ENCODE measurements around the gene RFNG.

RFNG gene

DNA sequence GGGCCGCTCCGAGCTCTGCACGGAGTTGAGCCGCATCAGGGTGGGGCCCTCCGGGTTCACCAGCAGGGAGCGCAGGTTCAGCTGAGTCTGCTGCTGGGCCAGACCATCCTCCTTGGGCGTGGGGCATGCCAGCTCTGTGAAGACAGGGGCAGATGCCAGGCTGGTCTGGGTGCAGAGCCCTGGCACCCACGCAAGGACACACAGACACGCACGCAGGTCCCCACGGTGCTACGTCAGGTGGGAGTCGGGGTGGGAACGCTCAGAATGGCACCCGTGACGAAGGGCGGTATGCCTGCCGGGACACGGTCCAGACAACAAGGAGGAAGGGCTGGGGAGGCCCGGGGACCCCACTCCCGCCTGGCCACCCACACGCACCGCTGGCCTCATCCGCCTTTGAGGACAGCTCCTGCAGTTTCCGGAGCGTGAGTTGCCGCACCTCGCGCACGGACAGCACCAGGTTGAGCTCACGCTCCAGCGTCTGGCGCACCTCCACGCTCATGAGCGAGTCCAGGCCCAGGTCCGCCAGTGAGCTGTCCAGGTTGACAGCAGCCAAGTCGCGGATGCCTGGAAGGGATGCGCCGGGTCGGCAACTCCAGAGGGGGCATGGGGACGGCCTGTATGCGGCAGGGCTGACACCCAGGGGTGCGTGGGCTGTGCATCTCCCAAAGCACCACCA, 29.3 kb upstream of the RFNG start:
- no peak overlapping the region for H3K4me2 ChIP-seq (ENCODE audit: low read length)
- peaks cover 78% of the 10 kb centered on the region for H3K36me3 ChIP-seq (ENCODE audit: control insufficient read depth, low read length)
- no peaks in the 10 kb centered on the region for H3K79me2 ChIP-seq (ENCODE audit: control insufficient read depth, low read length)
- TF ChIP-seq CTCF (IDR thresholded peaks at IDR 0.05; ENCODE audit: low read depth, low read length, poor library complexity, severe bottlenecking) (no peak), EZH2phosphoT487 (IDR thresholded peaks at IDR 0.05; ENCODE audit: borderline replicate concordance, low read length) (no peak)
- H3F3A ChIP-seq (ENCODE audit: control insufficient read depth, insufficient read depth) = peaks cover 10% of the 10 kb centered on the region
- H3K9me3 ChIP-seq (ENCODE audit: control insufficient read depth, insufficient read depth, low read length) = no peaks in the 10 kb centered on the region
- no peaks in the 10 kb centered on the region for H3K9me2 ChIP-seq (replicated peaks; ENCODE audit: control insufficient read depth, low read length)
- H4K20me1 ChIP-seq (ENCODE audit: control insufficient read depth, insufficient read depth, low read depth, low read length) = peaks cover 3% of the 10 kb centered on the region; the same call in 1 of the 2 replicates
- no peak overlapping the region for H3K4me3 ChIP-seq (ENCODE audit: low read length)
- H3K27me3 ChIP-seq (ENCODE audit: control insufficient read depth, low read length) = no peaks in the 10 kb centered on the region
- H3K4me1 ChIP-seq (ENCODE audit: control insufficient read depth, low read length) = peaks cover 8% of the 10 kb centered on the region
- no peak overlapping the region for H3K27ac ChIP-seq (ENCODE audit: low read depth, low read length)

DNA sequence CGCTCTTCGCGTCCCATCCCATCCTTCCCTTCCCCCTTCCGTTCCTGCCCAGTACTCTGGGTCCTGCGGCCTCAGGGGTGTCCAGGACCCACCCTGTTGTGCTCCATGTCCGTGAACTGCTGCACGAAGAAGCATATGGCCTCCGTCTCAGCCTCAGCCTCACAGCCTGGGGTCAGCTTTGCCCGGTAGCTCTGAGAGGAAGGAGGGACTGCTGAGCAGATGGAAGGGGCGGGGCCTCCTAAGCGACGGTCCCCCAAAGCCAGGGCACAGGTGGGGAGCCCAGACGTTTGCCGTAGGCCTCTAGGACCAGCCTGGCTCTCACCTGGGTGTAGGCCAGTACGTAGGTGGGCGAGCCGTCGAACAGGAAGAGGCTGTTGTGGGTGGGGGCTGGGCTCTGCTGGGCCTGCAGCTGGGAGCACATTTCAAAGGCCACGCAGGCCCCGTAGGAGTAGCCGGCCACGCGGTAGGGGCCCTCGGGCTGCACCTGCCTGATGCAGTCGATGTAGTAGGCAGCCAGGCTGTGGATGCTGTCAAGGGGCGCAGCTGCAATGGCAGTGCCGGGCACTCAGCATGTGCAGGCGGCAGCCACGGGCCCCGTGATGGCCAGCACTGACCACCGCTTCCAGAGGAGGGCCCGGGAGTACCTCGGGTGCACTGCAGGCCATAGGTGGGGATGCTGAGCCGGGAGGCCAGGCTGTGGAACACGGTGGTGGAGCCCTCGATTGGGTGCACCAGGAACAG, 28.6 kb upstream of the RFNG start:
- peaks cover 15% of the 10 kb centered on the region for H3K4me1 ChIP-seq (ENCODE audit: control insufficient read depth, low read length)
- H3K9me2 ChIP-seq (replicated peaks; ENCODE audit: control insufficient read depth, low read length) = no peaks in the 10 kb centered on the region
- peaks cover 10% of the 10 kb centered on the region for H3F3A ChIP-seq (ENCODE audit: control insufficient read depth, insufficient read depth)
- H3K4me2 ChIP-seq (ENCODE audit: low read length) = no peak overlapping the region
- H3K9me3 ChIP-seq (ENCODE audit: control insufficient read depth, insufficient read depth, low read length) = no peaks in the 10 kb centered on the region
- H3K4me3 ChIP-seq (ENCODE audit: low read length) = no peak overlapping the region
- no peak for TF ChIP-seq CTCF (IDR thresholded peaks at IDR 0.05; ENCODE audit: low read depth, low read length, poor library complexity, severe bottlenecking)
- no peak for TF ChIP-seq EZH2phosphoT487 (IDR thresholded peaks at IDR 0.05; ENCODE audit: borderline replicate concordance, low read length)
- peaks cover 3% of the 10 kb centered on the region; the same call in 1 of the 2 replicates for H4K20me1 ChIP-seq (ENCODE audit: control insufficient read depth, insufficient read depth, low read depth, low read length)
- H3K79me2 ChIP-seq (ENCODE audit: control insufficient read depth, low read length) = no peaks in the 10 kb centered on the region
- peaks cover 71% of the 10 kb centered on the region for H3K36me3 ChIP-seq (ENCODE audit: control insufficient read depth, low read length)
- no peak overlapping the region for H3K27ac ChIP-seq (ENCODE audit: low read depth, low read length)
- no peaks in the 10 kb centered on the region for H3K27me3 ChIP-seq (ENCODE audit: control insufficient read depth, low read length)

GRCh38 chr17:82079001-82079677, 27.5 kb upstream of the RFNG start:
- H3K9me3 ChIP-seq (ENCODE audit: control insufficient read depth, insufficient read depth, low read length) = no peaks in the 10 kb centered on the region
- peaks cover 3% of the 10 kb centered on the region; the same call in 1 of the 2 replicates for H3K27me3 ChIP-seq (ENCODE audit: control insufficient read depth, low read length)
- peaks cover 17% of the 10 kb centered on the region for H3K4me1 ChIP-seq (ENCODE audit: control insufficient read depth, low read length)
- peaks cover 60% of the 10 kb centered on the region for H3K36me3 ChIP-seq (ENCODE audit: control insufficient read depth, low read length)
- no peaks in the 10 kb centered on the region for H3K79me2 ChIP-seq (ENCODE audit: control insufficient read depth, low read length)
- H3K4me3 ChIP-seq (ENCODE audit: low read length) = no peak overlapping the region
- no peak overlapping the region for H3K4me2 ChIP-seq (ENCODE audit: low read length)
- peaks cover 14% of the 10 kb centered on the region for H3F3A ChIP-seq (ENCODE audit: control insufficient read depth, insufficient read depth)
- H3K27ac ChIP-seq (ENCODE audit: low read depth, low read length) = no peak overlapping the region
- peaks cover 3% of the 10 kb centered on the region; the same call in 1 of the 2 replicates for H4K20me1 ChIP-seq (ENCODE audit: control insufficient read depth, insufficient read depth, low read depth, low read length)
- TF ChIP-seq CTCF (IDR thresholded peaks at IDR 0.05; ENCODE audit: low read depth, low read length, poor library complexity, severe bottlenecking) (no peak), EZH2phosphoT487 (IDR thresholded peaks at IDR 0.05; ENCODE audit: borderline replicate concordance, low read length) (no peak)
- H3K9me2 ChIP-seq (replicated peaks; ENCODE audit: control insufficient read depth, low read length) = no peaks in the 10 kb centered on the region
